Measurements from ENCODE around the gene AP3S1. TPM values are rescaled to one million over a fixed set of nuclear protein-coding genes. Genes with fewer than 3 reads are reported as not detected.

Gene AP3S1
- total RNA-seq, 4 donors from 2014 or later = 31.8 to 87.2 (median 60.8) TPM

DNA sequence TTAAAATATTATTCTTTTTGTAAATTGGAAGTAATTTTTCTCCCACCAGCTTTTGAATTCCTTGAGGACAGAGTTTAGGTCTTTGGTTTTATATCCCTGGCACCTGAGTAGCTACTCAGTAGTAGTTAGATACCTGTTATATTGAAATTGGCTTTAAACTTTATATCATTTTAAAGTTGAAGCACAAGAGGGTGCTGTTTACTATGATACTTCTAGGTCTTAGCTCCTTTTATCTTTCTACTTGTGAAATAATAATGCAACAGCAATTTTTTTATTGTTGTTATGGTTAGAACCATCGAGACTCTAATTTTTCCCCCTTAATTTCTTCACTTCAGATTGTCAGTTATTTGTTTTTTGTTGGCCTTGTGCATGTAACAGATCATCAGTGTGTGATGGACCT is 46.3 kb downstream of the AP3S1 start:
- TF ChIP-seq POLR2A (IDR thresholded peaks at IDR 0.05) = no peak
- TF ChIP-seq CTCF (IDR thresholded peaks at IDR 0.05) = no peak
- intact Hi-C loops (cut with DNase I; ENCODE audit: low total_unique reads) = no loop called here
- Histone ChIP-seq H3K27me3 (no peaks in the 10 kb centered on the region), H3K27ac (no peak overlapping the region), H3K9me3 (no peaks in the 10 kb centered on the region), H3K4me3 (no peak overlapping the region), H3K36me3 (no peaks in the 10 kb centered on the region), H3K4me1 (no peaks in the 10 kb centered on the region)
- DNase-seq = no peak

DNA sequence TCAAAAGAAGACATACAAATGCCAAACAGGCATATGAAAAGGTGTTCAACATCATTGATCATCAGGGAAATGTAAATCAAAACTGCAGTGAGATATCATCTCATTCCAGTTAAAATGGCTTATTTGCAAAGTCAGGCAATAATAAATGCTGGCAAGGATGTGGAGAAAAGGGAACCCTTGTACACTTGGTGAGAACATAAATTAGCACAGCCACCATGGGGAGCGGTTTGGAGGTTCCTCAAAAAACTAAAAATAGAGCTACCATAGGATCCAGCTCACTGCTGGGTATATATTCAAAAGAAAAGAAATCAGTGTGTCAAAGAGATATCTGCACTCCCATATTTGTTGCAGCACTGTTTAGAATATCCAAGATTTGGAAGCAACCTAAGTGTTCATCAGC is 50.3 kb downstream of the AP3S1 start:
- intact Hi-C loops (cut with DNase I; ENCODE audit: low total_unique reads) = no loop called here
- no peaks in the 10 kb centered on the region for H3K27me3 ChIP-seq
- DNase-seq = no peak
- no peak for TF ChIP-seq POLR2A (IDR thresholded peaks at IDR 0.05)
- TF ChIP-seq CTCF (IDR thresholded peaks at IDR 0.05) = no peak
- H3K9me3 ChIP-seq = no peaks in the 10 kb centered on the region
- no peak overlapping the region for H3K27ac ChIP-seq
- no peaks in the 10 kb centered on the region for H3K4me1 ChIP-seq
- no peaks in the 10 kb centered on the region for H3K36me3 ChIP-seq
- H3K4me3 ChIP-seq = no peak overlapping the region

DNA sequence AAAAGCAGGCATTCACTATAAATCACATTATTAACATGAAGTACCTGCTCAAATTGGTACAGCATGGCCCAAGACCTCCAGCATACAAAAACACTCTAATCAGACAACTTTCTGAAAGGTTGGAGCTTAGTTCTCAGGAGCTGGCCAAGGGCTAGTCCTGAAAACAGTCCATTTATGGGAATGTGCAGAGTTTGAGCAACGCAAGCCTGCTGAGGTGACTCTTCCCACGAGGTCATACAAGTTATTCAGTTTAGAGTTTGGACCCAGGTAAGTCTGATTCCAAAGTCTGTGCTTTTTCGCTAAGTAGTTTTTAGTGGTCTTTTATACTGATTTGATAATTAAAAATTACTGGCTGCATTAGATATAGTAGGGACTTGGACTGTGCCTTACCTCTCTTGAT is 52.6 kb downstream of the AP3S1 start:
- no peaks in the 10 kb centered on the region for H3K4me1 ChIP-seq
- no peak for TF ChIP-seq POLR2A (IDR thresholded peaks at IDR 0.05)
- TF ChIP-seq CTCF (IDR thresholded peaks at IDR 0.05) = no peak

DNA sequence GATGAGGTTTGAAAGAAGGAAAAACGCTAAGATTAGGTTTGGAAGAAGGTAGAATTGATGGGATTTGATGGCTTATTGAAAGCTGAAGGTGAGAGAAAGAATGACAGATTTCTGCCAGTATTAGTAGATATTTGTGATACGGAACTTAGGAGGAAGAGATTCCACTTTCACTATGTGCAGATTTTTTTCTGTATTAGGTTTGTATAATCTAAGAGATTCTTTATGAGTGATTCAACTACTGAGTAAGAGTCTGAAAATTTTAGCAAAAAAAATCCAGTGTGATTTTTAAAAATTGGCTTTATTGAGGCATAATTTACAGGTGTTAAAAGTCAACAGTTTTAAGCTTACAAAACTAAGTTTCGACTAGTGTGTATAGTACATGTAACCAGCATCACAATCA is 54.1 kb downstream of the AP3S1 start:
- no peak overlapping the region for H3K27ac ChIP-seq
- H3K4me1 ChIP-seq = no peaks in the 10 kb centered on the region
- DNase-seq = no peak
- intact Hi-C loops (cut with DNase I; ENCODE audit: low total_unique reads) = no loop called here
- no peak overlapping the region for H3K4me3 ChIP-seq
- H3K36me3 ChIP-seq = no peaks in the 10 kb centered on the region
- no peaks in the 10 kb centered on the region for H3K9me3 ChIP-seq
- TF ChIP-seq CTCF (IDR thresholded peaks at IDR 0.05) = no peak
- no peak for TF ChIP-seq POLR2A (IDR thresholded peaks at IDR 0.05)
- no peaks in the 10 kb centered on the region for H3K27me3 ChIP-seq

More for the DNA sequence above, 52.6 kb downstream of the AP3S1 start:
- H3K9me3 ChIP-seq = no peaks in the 10 kb centered on the region
- no peak overlapping the region for H3K27ac ChIP-seq
- no peaks in the 10 kb centered on the region for H3K27me3 ChIP-seq
- DNase-seq = no peak
- no peaks in the 10 kb centered on the region for H3K36me3 ChIP-seq
- H3K4me3 ChIP-seq = no peak overlapping the region
- intact Hi-C loops (cut with DNase I; ENCODE audit: low total_unique reads) = no loop called here

DNA sequence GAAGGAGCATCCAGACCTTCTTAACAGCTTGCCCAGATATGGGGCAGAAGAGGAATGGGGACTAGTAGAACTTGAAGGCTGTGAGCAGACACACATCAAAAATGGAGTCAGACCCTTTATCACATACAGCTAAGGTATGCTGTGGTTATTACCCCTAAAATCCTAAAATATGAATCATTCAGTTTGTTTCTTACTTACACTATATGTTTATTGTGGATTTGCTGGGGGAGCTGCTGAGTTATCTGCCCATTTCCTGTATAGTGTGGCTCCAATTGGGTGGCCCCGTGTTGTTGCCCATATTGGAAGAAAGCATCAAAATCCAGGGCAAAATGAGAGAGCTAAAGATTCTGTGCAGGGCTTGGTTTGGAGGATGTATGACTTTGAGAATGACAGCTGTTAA is 56.9 kb downstream of the AP3S1 start:
- no peak overlapping the region for H3K4me3 ChIP-seq
- intact Hi-C loops (cut with DNase I; ENCODE audit: low total_unique reads) = no loop called here
- no peak for TF ChIP-seq CTCF (IDR thresholded peaks at IDR 0.05)

More for the DNA sequence above, 56.9 kb downstream of the AP3S1 start:
- Histone ChIP-seq H3K4me1 (no peaks in the 10 kb centered on the region), H3K27ac (no peak overlapping the region), H3K9me3 (no peaks in the 10 kb centered on the region), H3K36me3 (no peaks in the 10 kb centered on the region), H3K27me3 (no peaks in the 10 kb centered on the region)
- no peak for DNase-seq

Data from uterus (tissue), 4 donors.